ENCODE results near the gene SRGAP3. TPM values are rescaled to one million over a fixed set of nuclear protein-coding genes. Genes with fewer than 3 reads are reported as not detected.
A peak's percentile ranks its signal among the peaks of the same experiment; 100 is the strongest.

Gene SRGAP3
- total and polyA plus RNA-seq, 2 experiments from 2014 or later, result 7.4 to 8.3 TPM

DNA sequence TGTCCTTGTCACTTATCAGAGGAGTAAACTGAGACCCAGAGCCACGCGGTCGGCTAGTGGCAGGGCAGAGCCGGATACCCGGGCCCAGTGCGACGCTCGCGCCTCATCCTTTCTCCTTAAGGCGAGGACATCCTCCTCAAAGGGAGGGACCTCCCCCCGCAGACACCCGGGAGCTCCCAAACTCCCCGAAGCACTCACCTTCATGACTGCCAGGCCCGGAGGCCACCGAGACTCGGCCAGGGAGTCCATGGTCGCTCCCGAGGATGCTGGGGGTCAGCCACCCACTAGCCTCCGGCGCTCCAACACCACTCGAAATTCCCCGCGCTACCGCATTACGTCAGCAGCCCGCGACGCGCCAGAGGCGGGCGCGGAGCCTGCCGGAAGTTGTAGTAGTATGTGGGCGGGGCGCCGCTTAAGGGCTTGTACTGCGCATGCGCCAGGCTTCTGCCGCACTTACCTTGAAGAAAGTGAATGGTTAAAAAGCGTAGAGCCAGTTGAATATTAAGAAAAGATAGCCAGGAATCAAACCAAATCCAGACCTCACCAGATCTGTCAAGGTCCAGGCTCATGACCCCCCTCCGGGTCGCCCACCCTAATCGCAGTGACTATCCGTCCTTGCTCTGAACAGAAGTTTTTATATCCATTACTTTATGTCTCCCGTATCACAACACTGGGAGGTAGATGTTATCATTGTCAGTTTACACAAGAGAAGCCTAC lies 286.2 kb downstream of the SRGAP3 start, which contains the start of gene RAD18:
TSS of gene RAD18 (minus strand) at position 336 of the 717 bp plus-strand sequence. CDS start at position 249, 87 bp downstream.
- no peak for TF ChIP-seq EZH2phosphoT487 (IDR thresholded peaks at IDR 0.05; ENCODE audit: low read depth, severe bottlenecking, unreplicated experiment)
- no peak for TF ChIP-seq EZH2 (IDR thresholded peaks at IDR 0.05; ENCODE audit: borderline replicate concordance)
- TF ChIP-seq, protein P1, sequence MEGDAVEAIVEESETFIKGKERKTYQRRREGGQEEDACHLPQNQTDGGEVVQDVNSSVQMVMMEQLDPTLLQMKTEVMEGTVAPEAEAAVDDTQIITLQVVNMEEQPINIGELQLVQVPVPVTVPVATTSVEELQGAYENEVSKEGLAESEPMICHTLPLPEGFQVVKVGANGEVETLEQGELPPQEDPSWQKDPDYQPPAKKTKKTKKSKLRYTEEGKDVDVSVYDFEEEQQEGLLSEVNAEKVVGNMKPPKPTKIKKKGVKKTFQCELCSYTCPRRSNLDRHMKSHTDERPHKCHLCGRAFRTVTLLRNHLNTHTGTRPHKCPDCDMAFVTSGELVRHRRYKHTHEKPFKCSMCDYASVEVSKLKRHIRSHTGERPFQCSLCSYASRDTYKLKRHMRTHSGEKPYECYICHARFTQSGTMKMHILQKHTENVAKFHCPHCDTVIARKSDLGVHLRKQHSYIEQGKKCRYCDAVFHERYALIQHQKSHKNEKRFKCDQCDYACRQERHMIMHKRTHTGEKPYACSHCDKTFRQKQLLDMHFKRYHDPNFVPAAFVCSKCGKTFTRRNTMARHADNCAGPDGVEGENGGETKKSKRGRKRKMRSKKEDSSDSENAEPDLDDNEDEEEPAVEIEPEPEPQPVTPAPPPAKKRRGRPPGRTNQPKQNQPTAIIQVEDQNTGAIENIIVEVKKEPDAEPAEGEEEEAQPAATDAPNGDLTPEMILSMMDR (IDR thresholded peaks at IDR 0.05; ENCODE audit: poor library complexity), result no peak
- Histone ChIP-seq H4K20me1 (ENCODE audit: insufficient read depth, poor library complexity, severe bottlenecking) (no peaks in the 10 kb centered on the region), H3K9me2 (replicated peaks; ENCODE audit: insufficient read depth) (no peaks in the 10 kb centered on the region), H3K79me2 (peaks cover 37% of the 10 kb centered on the region), H3K9me3 (ENCODE audit: low read depth) (no peaks in the 10 kb centered on the region), H3K4me3 (peak within 1 kb of the TSS; percentile 74), H3K4me1 (ENCODE audit: insufficient read depth) (peaks cover 12% of the 10 kb centered on the region), H3K27me3 (no peaks in the 10 kb centered on the region), H3K36me3 (replicated peaks; ENCODE audit: insufficient read depth, low read depth) (no peaks in the 10 kb centered on the region), H3K4me2 (peak within 1 kb of the TSS; percentile 90), H3K27ac (peak within 1 kb of the TSS; percentile 81), H2AFZ (peak within 1 kb of the TSS; percentile 91)
- WGBS (ENCODE audit: low lambda C conversion rate, missing lambda C conversion rate), result 2% methylated on average over 45 of the region's 45 CpGs
- peak; percentile 96 for DNase-seq (ENCODE audit: low spot score)

DNA sequence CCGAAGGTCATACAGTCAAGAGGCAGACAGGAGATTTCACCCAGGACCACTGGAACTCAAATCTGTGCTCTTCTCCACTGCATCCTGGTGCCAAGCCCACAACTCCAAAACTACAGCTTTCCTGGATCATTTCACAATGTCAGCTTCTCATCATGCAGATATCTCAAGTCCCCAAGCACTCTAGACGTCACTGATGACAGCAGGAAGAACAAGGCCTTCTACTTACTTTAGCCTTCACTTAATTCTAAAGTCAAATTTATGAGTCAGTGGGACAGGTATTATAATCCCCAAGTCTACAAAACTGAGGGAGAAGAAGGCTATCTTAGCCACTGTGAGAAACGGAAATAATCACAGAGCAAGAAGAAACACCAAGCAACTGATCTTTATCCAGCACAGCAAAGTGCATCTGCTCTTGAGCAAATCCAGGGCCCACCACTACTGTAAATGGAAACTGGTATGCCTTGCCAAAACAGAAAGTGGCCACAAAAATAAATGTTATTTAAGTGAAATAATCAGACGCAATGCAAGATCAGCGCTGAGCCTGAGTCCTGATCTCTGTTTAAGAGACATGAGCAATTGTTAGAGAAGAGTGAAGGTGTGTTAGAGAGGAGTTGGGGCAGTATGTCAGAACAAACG lies 287.1 kb downstream of the SRGAP3 start:
- WGBS (ENCODE audit: low lambda C conversion rate, missing lambda C conversion rate), result 32% methylated on average over 6 of the region's 6 CpGs
- no peaks in the 10 kb centered on the region for H4K20me1 ChIP-seq (ENCODE audit: insufficient read depth, poor library complexity, severe bottlenecking)
- TF ChIP-seq EZH2phosphoT487 (IDR thresholded peaks at IDR 0.05; ENCODE audit: low read depth, severe bottlenecking, unreplicated experiment), result no peak
- TF ChIP-seq EZH2 (IDR thresholded peaks at IDR 0.05; ENCODE audit: borderline replicate concordance), result no peak
- TF ChIP-seq, protein P1 (IDR thresholded peaks at IDR 0.05; ENCODE audit: poor library complexity), result no peak
- no peaks in the 10 kb centered on the region for H3K27me3 ChIP-seq
- no peak overlapping the region for H2AFZ ChIP-seq
- peaks cover 37% of the 10 kb centered on the region for H3K79me2 ChIP-seq
- DNase-seq (ENCODE audit: low spot score), result no peak
- peaks cover 12% of the 10 kb centered on the region for H3K4me1 ChIP-seq (ENCODE audit: insufficient read depth)
- H3K9me3 ChIP-seq (ENCODE audit: low read depth), result no peaks in the 10 kb centered on the region
- no peaks in the 10 kb centered on the region for H3K36me3 ChIP-seq (replicated peaks; ENCODE audit: insufficient read depth, low read depth)
- H3K27ac ChIP-seq, result no peak overlapping the region
- H3K4me3 ChIP-seq, result peak overlapping the region; percentile 74
- peak overlapping the region; percentile 90 for H3K4me2 ChIP-seq
- no peaks in the 10 kb centered on the region for H3K9me2 ChIP-seq (replicated peaks; ENCODE audit: insufficient read depth)

DNA sequence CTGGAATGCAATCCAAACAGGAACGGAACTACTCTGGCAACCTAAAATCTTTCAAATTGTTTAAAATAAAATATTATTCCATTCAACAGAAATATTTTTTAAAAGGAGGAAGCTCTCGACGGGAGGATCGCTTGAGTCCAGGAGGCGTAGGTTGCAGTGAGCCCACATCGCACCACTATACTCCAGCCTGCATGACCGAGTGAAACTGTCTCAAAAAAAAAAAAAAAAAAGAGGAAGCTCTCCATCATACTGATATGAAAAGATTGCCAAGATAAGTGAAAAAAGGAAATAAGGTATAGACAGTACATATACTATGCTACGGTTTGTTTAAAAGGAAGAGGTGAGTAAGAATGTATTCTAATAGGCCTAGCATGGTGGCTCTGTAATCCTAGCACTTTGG lies 289.8 kb downstream of the SRGAP3 start:
- no peak for DNase-seq (ENCODE audit: low spot score)
- no peaks in the 10 kb centered on the region for H4K20me1 ChIP-seq (ENCODE audit: insufficient read depth, poor library complexity, severe bottlenecking)
- H3K9me3 ChIP-seq (ENCODE audit: low read depth), result no peaks in the 10 kb centered on the region
- H3K4me1 ChIP-seq (ENCODE audit: insufficient read depth), result peaks cover 16% of the 10 kb centered on the region
- TF ChIP-seq EZH2phosphoT487 (IDR thresholded peaks at IDR 0.05; ENCODE audit: low read depth, severe bottlenecking, unreplicated experiment) (no peak), EZH2 (IDR thresholded peaks at IDR 0.05; ENCODE audit: borderline replicate concordance) (no peak)
- TF ChIP-seq, protein P1 (IDR thresholded peaks at IDR 0.05; ENCODE audit: poor library complexity), result no peak
- no peak overlapping the region for H2AFZ ChIP-seq
- 96% methylated on average over 8 of the region's 8 CpGs for WGBS (ENCODE audit: low lambda C conversion rate, missing lambda C conversion rate)
- no peaks in the 10 kb centered on the region for H3K27me3 ChIP-seq
- no peak overlapping the region for H3K27ac ChIP-seq
- H3K9me2 ChIP-seq (replicated peaks; ENCODE audit: insufficient read depth), result no peaks in the 10 kb centered on the region
- no peak overlapping the region for H3K4me2 ChIP-seq
- no peak overlapping the region for H3K4me3 ChIP-seq
- H3K36me3 ChIP-seq (replicated peaks; ENCODE audit: insufficient read depth, low read depth), result no peaks in the 10 kb centered on the region
- peaks cover 37% of the 10 kb centered on the region for H3K79me2 ChIP-seq

All from hepatocyte (in vitro differentiated cells).